GM06990 (cell line): ENCODE measurements around the gene MYO16.

Experiments used
- DNase-seq: peaks from one replicate; pipeline ENCODE4 v3.0.0-alpha.2; 2011; ENCODE audit not compliant: insufficient read length; ENCODE audit errors: extremely low read depth
- H3K27me3 ChIP-seq: replicated peaks from 2 replicates; pipeline ENCODE4 v1.6.0; 2011; ENCODE audit warnings: low read length; ENCODE audit not compliant: control insufficient read depth, insufficient read depth
- H3K36me3 ChIP-seq: 2 replicates; pipeline ENCODE4 v1.5.1; 2011; ENCODE audit warnings: low read length; ENCODE audit not compliant: control insufficient read depth, insufficient read depth
- H3K4me3 ChIP-seq: replicated peaks from 2 replicates; pipeline ENCODE4 v1.5.1; 2011; ENCODE audit warnings: low read depth, mild to moderate bottlenecking, control low read depth, low read length
- CTCF ChIP-seq: IDR thresholded peaks from 2 replicates; pipeline ENCODE4 v1.5.1; 2011; ENCODE audit warnings: low read length, control low read depth, mild to moderate bottlenecking, inconsistent platforms; ENCODE audit not compliant: insufficient read depth, poor library complexity, severe bottlenecking

MYO16 gene

GRCh38 chr13:109165417-109165904 lies 536.0 kb downstream of the MYO16 start:
- Histone ChIP-seq H3K27me3 (no peaks in the 10 kb centered on the region), H3K36me3 (no peaks in the 10 kb centered on the region), H3K4me3 (no peak overlapping the region)
- no peak for TF ChIP-seq CTCF
- DNase-seq: no peak

- Histone ChIP-seq H3K27me3 (no peaks in the 10 kb centered on the region), H3K4me3 (no peak overlapping the region), H3K36me3 (no peaks in the 10 kb centered on the region)
- TF ChIP-seq CTCF: no peak
- DNase-seq: no peak
Observed at GRCh38 chr13:109166804-109167203, 537.4 kb downstream of the MYO16 start.

GRCh38 chr13:109172136-109172535 lies 542.7 kb downstream of the MYO16 start:
- H3K4me3 ChIP-seq: no peak overlapping the region
- H3K36me3 ChIP-seq: no peaks in the 10 kb centered on the region
- TF ChIP-seq CTCF: no peak
- H3K27me3 ChIP-seq: no peaks in the 10 kb centered on the region
- DNase-seq: no peak

- H3K27me3 ChIP-seq: no peaks in the 10 kb centered on the region
- TF ChIP-seq CTCF: no peak
- no peaks in the 10 kb centered on the region for H3K36me3 ChIP-seq
- no peak overlapping the region for H3K4me3 ChIP-seq
- DNase-seq: no peak
Observed at GRCh38 chr13:109175666-109176065, 546.3 kb downstream of the MYO16 start.

GRCh38 chr13:109180905-109181425 lies 551.6 kb downstream of the MYO16 start:
- no peak for DNase-seq
- Histone ChIP-seq H3K36me3 (no peaks in the 10 kb centered on the region), H3K27me3 (no peaks in the 10 kb centered on the region), H3K4me3 (no peak overlapping the region)
- TF ChIP-seq CTCF: no peak
